IMR-90 (cell line): ENCODE measurements around the gene CRYBG3.

ENCODE experiments used
- CEBPB ChIP-seq: IDR thresholded peaks from 2 replicates; pipeline ENCODE4 v1.6.1; 2012; ENCODE audit warnings: low read depth, low read length, improper control_type of control experiment
- CHD1 ChIP-seq: IDR thresholded peaks from 2 replicates; pipeline ENCODE4 v1.6.1; 2012; ENCODE audit warnings: low read depth, low read length, improper control_type of control experiment
- FOS ChIP-seq: fragments of 150-350 bp; IDR thresholded peaks from 2 replicates; pipeline ENCODE4 v1.6.1; 2016; ENCODE audit warnings: low read depth, low read length
- MAFK ChIP-seq: IDR thresholded peaks from 2 replicates; pipeline ENCODE4 v1.6.1; 2012; ENCODE audit warnings: low read depth, low read length, improper control_type of control experiment
- MAZ ChIP-seq: IDR thresholded peaks from 2 replicates; pipeline ENCODE4 v1.6.1; 2012; ENCODE audit warnings: low read depth, mild to moderate bottlenecking, low read length, improper control_type of control experiment, moderate library complexity, borderline replicate concordance
- MXI1 ChIP-seq: IDR thresholded peaks from 2 replicates; pipeline ENCODE4 v1.6.1; 2012; ENCODE audit warnings: low read depth, mild to moderate bottlenecking, low read length, moderate library complexity, borderline replicate concordance
- POLR2A ChIP-seq: IDR thresholded peaks from 2 replicates; pipeline ENCODE4 v1.6.1; 2012; ENCODE audit warnings: mild to moderate bottlenecking, low read depth, low read length
- RAD21 ChIP-seq: IDR thresholded peaks from 2 replicates; pipeline ENCODE4 v1.6.1; 2012; ENCODE audit warnings: low read length, improper control_type of control experiment
- RCOR1 ChIP-seq: IDR thresholded peaks from 2 replicates; pipeline ENCODE4 v1.6.1; 2012; ENCODE audit warnings: mild to moderate bottlenecking, low read length, improper control_type of control experiment; ENCODE audit not compliant: insufficient replicate concordance
- RFX5 ChIP-seq: IDR thresholded peaks from 2 replicates; pipeline ENCODE4 v1.8.0; 2012; ENCODE audit warnings: low read depth, mild to moderate bottlenecking, low read length, moderate library complexity
- SMC3 ChIP-seq: fragments of 150-350 bp; IDR thresholded peaks from 2 replicates; pipeline ENCODE4 v1.6.1; 2016; ENCODE audit warnings: low read depth, mild to moderate bottlenecking, antibody characterized with exemption, low read length, moderate library complexity
- TF ChIP-seq, protein P1 (sequence below): conservative IDR thresholded peaks from 2 replicates; pipeline ENCODE4 v1.5.1; 2012; ENCODE audit warnings: mild to moderate bottlenecking, low read depth, low read length, improper control_type of control experiment
- TF ChIP-seq, protein P2 (sequence below): fragments of 150-350 bp; IDR thresholded peaks from 2 replicates; pipeline ENCODE4 v1.6.1; 2016; ENCODE audit warnings: low read depth, mild to moderate bottlenecking, low read length, moderate library complexity, borderline replicate concordance
- TF ChIP-seq, protein P3 (sequence below): fragments of 150-350 bp; IDR thresholded peaks from 2 replicates; pipeline ENCODE4 v1.6.1; 2017; ENCODE audit warnings: mild to moderate bottlenecking, antibody characterized with exemption, low read length, low read depth

DNA sequence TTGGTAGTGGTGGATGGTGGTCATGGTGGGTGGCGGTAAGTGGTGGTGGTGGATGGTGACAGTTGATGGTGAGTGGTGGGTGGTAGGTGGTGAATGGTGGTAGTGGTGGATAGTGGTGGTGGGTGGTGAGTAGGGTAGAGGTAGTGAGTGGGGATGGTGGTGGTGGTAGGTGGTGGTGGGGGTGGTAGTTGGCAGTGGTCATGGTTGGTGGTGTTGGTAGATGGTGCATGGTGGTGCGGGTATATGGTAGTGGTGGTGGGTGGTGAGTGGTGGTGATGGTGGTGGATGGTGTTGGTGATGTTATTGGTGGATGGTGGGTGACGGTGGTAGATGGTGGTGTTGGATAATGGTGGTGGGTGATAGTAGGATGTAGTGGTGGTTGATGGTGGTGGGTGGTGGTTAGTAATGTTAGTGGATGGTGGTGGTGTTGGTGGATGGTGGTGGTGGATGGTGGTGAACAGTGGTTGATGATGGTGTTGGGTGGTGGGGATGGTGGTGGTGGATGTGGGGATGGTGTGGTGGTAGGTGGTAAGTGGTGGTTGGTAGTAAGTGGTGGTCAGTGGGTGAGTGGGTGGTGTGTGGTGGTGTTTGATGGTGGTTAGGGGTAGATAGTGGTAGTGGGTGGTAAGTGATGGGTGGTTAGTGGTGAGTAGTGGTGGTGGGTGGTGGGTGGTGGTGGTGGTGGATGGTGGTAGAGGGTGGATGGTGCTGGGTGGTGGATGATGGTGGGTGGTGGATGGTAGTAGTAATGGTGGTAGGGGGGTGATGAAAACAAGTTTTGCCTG lies 167.2 kb downstream of the CRYBG3 start:
- TF ChIP-seq, protein P1, sequence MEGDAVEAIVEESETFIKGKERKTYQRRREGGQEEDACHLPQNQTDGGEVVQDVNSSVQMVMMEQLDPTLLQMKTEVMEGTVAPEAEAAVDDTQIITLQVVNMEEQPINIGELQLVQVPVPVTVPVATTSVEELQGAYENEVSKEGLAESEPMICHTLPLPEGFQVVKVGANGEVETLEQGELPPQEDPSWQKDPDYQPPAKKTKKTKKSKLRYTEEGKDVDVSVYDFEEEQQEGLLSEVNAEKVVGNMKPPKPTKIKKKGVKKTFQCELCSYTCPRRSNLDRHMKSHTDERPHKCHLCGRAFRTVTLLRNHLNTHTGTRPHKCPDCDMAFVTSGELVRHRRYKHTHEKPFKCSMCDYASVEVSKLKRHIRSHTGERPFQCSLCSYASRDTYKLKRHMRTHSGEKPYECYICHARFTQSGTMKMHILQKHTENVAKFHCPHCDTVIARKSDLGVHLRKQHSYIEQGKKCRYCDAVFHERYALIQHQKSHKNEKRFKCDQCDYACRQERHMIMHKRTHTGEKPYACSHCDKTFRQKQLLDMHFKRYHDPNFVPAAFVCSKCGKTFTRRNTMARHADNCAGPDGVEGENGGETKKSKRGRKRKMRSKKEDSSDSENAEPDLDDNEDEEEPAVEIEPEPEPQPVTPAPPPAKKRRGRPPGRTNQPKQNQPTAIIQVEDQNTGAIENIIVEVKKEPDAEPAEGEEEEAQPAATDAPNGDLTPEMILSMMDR = no peak
- TF ChIP-seq, protein P2, sequence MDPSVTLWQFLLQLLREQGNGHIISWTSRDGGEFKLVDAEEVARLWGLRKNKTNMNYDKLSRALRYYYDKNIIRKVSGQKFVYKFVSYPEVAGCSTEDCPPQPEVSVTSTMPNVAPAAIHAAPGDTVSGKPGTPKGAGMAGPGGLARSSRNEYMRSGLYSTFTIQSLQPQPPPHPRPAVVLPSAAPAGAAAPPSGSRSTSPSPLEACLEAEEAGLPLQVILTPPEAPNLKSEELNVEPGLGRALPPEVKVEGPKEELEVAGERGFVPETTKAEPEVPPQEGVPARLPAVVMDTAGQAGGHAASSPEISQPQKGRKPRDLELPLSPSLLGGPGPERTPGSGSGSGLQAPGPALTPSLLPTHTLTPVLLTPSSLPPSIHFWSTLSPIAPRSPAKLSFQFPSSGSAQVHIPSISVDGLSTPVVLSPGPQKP = no peak
- TF ChIP-seq SMC3 (no peak), MAZ (no peak), CHD1 (no peak), POLR2A (no peak), RCOR1 (no peak), MXI1 (no peak), RFX5 (no peak), CEBPB (no peak), FOS (no peak), RAD21 (no peak), MAFK (no peak)
- TF ChIP-seq, protein P3, sequence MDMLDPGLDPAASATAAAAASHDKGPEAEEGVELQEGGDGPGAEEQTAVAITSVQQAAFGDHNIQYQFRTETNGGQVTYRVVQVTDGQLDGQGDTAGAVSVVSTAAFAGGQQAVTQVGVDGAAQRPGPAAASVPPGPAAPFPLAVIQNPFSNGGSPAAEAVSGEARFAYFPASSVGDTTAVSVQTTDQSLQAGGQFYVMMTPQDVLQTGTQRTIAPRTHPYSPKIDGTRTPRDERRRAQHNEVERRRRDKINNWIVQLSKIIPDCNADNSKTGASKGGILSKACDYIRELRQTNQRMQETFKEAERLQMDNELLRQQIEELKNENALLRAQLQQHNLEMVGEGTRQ = no peak
